Thoracic aorta (tissue), 2 donors: ENCODE results near the gene NSL1. TPM values are rescaled to one million over a fixed set of nuclear protein-coding genes. Genes with fewer than 3 reads are reported as not detected.

Experiments
- ATAC-seq: fragments of 150-250 bp; one replicate; pipeline ENCODE4 v1.8.0; 2017; ENCODE audit warnings: low read depth; ENCODE audit not compliant: insufficient number of reproducible peaks, low FRiP score
- DNase-seq: peaks from one replicate; pipeline ENCODE4 v3.0.0-alpha.2; 2020; ENCODE audit warnings: low spot score
- H3K27ac ChIP-seq, 2 donors: fragments of 200-600 bp; sonication (generic); 1 replicate in 1 of 2; 2 replicates in 1 of 2; pipeline ENCODE4 v1.5.1; 2016; ENCODE audit warnings: mild to moderate bottlenecking in 2 of 2, moderate library complexity in 2 of 2
- H3K27me3 ChIP-seq: fragments of 200-600 bp; sonication (generic); replicated peaks from 2 replicates; pipeline ENCODE4 v1.6.0; 2016; ENCODE audit warnings: mild to moderate bottlenecking; ENCODE audit not compliant: insufficient read depth
- H3K36me3 ChIP-seq: fragments of 200-600 bp; sonication (generic); one replicate; pipeline ENCODE4 v1.5.1; 2016
- H3K4me1 ChIP-seq, 2 donors: fragments of 200-600 bp; sonication (generic); 1 replicate in 1 of 2; 2 replicates in 1 of 2; pipeline versions ENCODE4 v1.5.1 to v1.6.0; 2016; ENCODE audit warnings: low read depth in 2 of 2, mild to moderate bottlenecking in 1 of 2; ENCODE audit not compliant: control insufficient read depth in 1 of 2
- H3K4me3 ChIP-seq: fragments of 200-600 bp; sonication (generic); 2 replicates; pipeline ENCODE4 v1.5.1; 2016; ENCODE audit warnings: mild to moderate bottlenecking
- H3K9me3 ChIP-seq: fragments of 200-600 bp; sonication (generic); 2 replicates; pipeline ENCODE4 v1.5.1; 2016
- CTCF ChIP-seq: fragments of 200-600 bp; sonication (generic); IDR thresholded peaks from one replicate; pipeline ENCODE4 v1.5.1; 2019; ENCODE audit warnings: antibody characterized with exemption
- total RNA-seq, 2 donors: library from RNA; depleted of rRNA; stranded (reverse); fragments of >200 nt; gene quantifications; one replicate each; pipeline versions ENCODE4 v1.1.0 to v1.2.3, GENCODE V29; 2016

Gene NSL1
- total RNA-seq, 2 donors from 2014 or later = 43.2 to 44.3 TPM

GRCh38 chr1:212819726-212820125, 28.1 kb upstream of the NSL1 start:
- no peak for TF ChIP-seq CTCF
- no peaks in the 10 kb centered on the region for H3K36me3 ChIP-seq
- no peaks in the 10 kb centered on the region for H3K9me3 ChIP-seq
- H3K27me3 ChIP-seq = no peaks in the 10 kb centered on the region
- no peaks in the 10 kb centered on the region for H3K4me1 ChIP-seq
- H3K27ac ChIP-seq = no peak overlapping the region
- DNase-seq (no peak), ATAC-seq (no peak)
- H3K4me3 ChIP-seq = no peak overlapping the region

- Histone ChIP-seq H3K27ac (no peak overlapping the region), H3K36me3 (no peaks in the 10 kb centered on the region), H3K4me3 (no peak overlapping the region), H3K9me3 (no peaks in the 10 kb centered on the region), H3K4me1 (no peaks in the 10 kb centered on the region), H3K27me3 (no peaks in the 10 kb centered on the region)
- no peak for DNase-seq
- no peak for TF ChIP-seq CTCF
- no peak for ATAC-seq
Observed at GRCh38 chr1:212816567-212817278, 25.1 kb upstream of the NSL1 start.

GRCh38 chr1:212814537-212815334, 23.2 kb upstream of the NSL1 start:
- ATAC-seq = no peak

GRCh38 chr1:212805767-212806166, 14.2 kb upstream of the NSL1 start:
- Histone ChIP-seq H3K27me3 (no peaks in the 10 kb centered on the region), H3K36me3 (peaks cover 17% of the 10 kb centered on the region), H3K4me3 (no peak overlapping the region), H3K4me1 (no peaks in the 10 kb centered on the region), H3K27ac (no peak overlapping the region), H3K9me3 (no peaks in the 10 kb centered on the region)
- no peak for ATAC-seq
- no peak for TF ChIP-seq CTCF
- no peak for DNase-seq

More at GRCh38 chr1:212814537-212815334, 23.2 kb upstream of the NSL1 start:
- Histone ChIP-seq H3K36me3 (no peaks in the 10 kb centered on the region), H3K4me3 (no peak overlapping the region), H3K27ac (no peak overlapping the region), H3K27me3 (no peaks in the 10 kb centered on the region), H3K9me3 (no peaks in the 10 kb centered on the region), H3K4me1 (no peaks in the 10 kb centered on the region)
- no peak for DNase-seq
- peak; percentile 13 for TF ChIP-seq CTCF

- no peak overlapping the region for H3K4me3 ChIP-seq
- H3K27ac ChIP-seq = no peak overlapping the region
- no peak for DNase-seq
- H3K27me3 ChIP-seq = no peaks in the 10 kb centered on the region
- H3K4me1 ChIP-seq = peaks cover 0 to 10% of the 10 kb centered on the region in 2 donors
- ATAC-seq = no peak
- no peaks in the 10 kb centered on the region for H3K9me3 ChIP-seq
- TF ChIP-seq CTCF = no peak
- H3K36me3 ChIP-seq = peaks cover 13% of the 10 kb centered on the region
Observed at GRCh38 chr1:212797681-212798080, 6.1 kb upstream of the NSL1 start.
